NCI-H69 (cell line): ENCODE measurements around the gene LMF2.

Experiments
- DNase-seq: peaks from one replicate; lab custom pipeline; 2025; lab: John Stamatoyannopoulos, UW

LMF2 gene

GRCh38 chr22:50482107-50483074 is 25.1 kb downstream of the LMF2 start:
- peak; percentile 64 for DNase-seq

GRCh38 chr22:50481440-50482106 is 25.9 kb downstream of the LMF2 start, which contains the start of gene ADM2:
Gene ADM2 (plus strand): TSS chr22:50481543. CDS start chr22:50481848, 305 bp downstream.
- DNase-seq = peak; percentile 67

GRCh38 chr22:50481045-50481439 is 26.5 kb downstream of the LMF2 start:
- DNase-seq = no peak

GRCh38 chr22:50479721-50480120 is 27.8 kb downstream of the LMF2 start:
- peak; percentile 55 for DNase-seq

- peak; percentile 35 for DNase-seq
Observed at GRCh38 chr22:50477923-50478322, 29.6 kb downstream of the LMF2 start.

- DNase-seq = peak; percentile 42
Observed at GRCh38 chr22:50476868-50477267, 30.6 kb downstream of the LMF2 start.

GRCh38 chr22:50475652-50476002 is 31.9 kb downstream of the LMF2 start:
- DNase-seq = no peak

GRCh38 chr22:50474710-50475651 is 32.5 kb downstream of the LMF2 start, which contains the start of gene SBF1:
Gene SBF1 (minus strand): TSS chr22:50475035. CDS start chr22:50474840, 195 bp downstream.
- DNase-seq = peak; percentile 96

GRCh38 chr22:50473855-50474671 is 33.4 kb downstream of the LMF2 start:
- peak; percentile 49 for DNase-seq

- DNase-seq = peak; percentile 45
Observed at GRCh38 chr22:50473088-50473487, 34.4 kb downstream of the LMF2 start.

- no peak for DNase-seq
Observed at GRCh38 chr22:50471962-50472361, 35.5 kb downstream of the LMF2 start.

- DNase-seq = no peak
Observed at GRCh38 chr22:50471197-50471847, 36.2 kb downstream of the LMF2 start.

- peak; percentile 42 for DNase-seq
Observed at GRCh38 chr22:50470491-50470890, 37.0 kb downstream of the LMF2 start.

- DNase-seq = peak; percentile 97
Observed at GRCh38 chr22:50469377-50470305, 37.9 kb downstream of the LMF2 start.

GRCh38 chr22:50468626-50469025 is 38.9 kb downstream of the LMF2 start:
- DNase-seq = no peak

- DNase-seq = peak; percentile 19
Observed at GRCh38 chr22:50467773-50468440, 39.6 kb downstream of the LMF2 start.

- DNase-seq = peak; percentile 26
Observed at GRCh38 chr22:50467341-50467740, 40.2 kb downstream of the LMF2 start.

GRCh38 chr22:50465066-50465930 is 42.2 kb downstream of the LMF2 start:
- no peak for DNase-seq
